GM10266 (cell line): ENCODE data around the gene LCN12.
"Not testable (repeated sequence)": the region's sequence is repeated elsewhere in the genome, so short reads cannot be mapped to it uniquely, and the experiment has no call there.

Source experiments
- DNase-seq: peaks from one replicate; pipeline ENCODE4 v3.0.0; 2012; ENCODE audit errors: extremely low spot score
- CTCF ChIP-seq: IDR thresholded peaks from 2 replicates; pipeline ENCODE4 v1.5.1; 2012; ENCODE audit warnings: mild to moderate bottlenecking, low read depth; ENCODE audit not compliant: control insufficient read depth, insufficient read depth; ENCODE audit errors: missing control alignments

Gene LCN12

GRCh38 chr9:137001857-137002645, 50.0 kb downstream of the LCN12 start:
- no peak for TF ChIP-seq CTCF
- DNase-seq = no peak

GRCh38 chr9:137002646-137003041, 50.6 kb downstream of the LCN12 start:
- TF ChIP-seq CTCF = no peak
- no peak for DNase-seq

- TF ChIP-seq CTCF = peak; percentile 41
- not testable (repeated sequence) for DNase-seq
Observed at GRCh38 chr9:137004285-137004684, 52.2 kb downstream of the LCN12 start.
